Measurements from ENCODE around the gene CAMK4.

GRCh38 chr5:111502956-111503355, 278.8 kb downstream of the CAMK4 start:
- TF ChIP-seq USF1 (CRISPR knock-in tag; IDR thresholded peaks at IDR 0.05): no peak
- no peak for TF ChIP-seq ZNF232 (CRISPR knock-in tag; IDR thresholded peaks at IDR 0.05)
- TF ChIP-seq SP1 (CRISPR knock-in tag; conservative IDR thresholded peaks at IDR 0.05): no peak
- TF ChIP-seq ATF2 (CRISPR knock-in tag; IDR thresholded peaks at IDR 0.05; ENCODE audit: borderline replicate concordance, low read depth): no peak
- no peak for TF ChIP-seq IRF2 (CRISPR knock-in tag; IDR thresholded peaks at IDR 0.05; ENCODE audit: borderline replicate concordance, low read depth)
- no peak for TF ChIP-seq E2F1 (CRISPR knock-in tag; IDR thresholded peaks at IDR 0.05)
- TF ChIP-seq CTCF (IDR thresholded peaks at IDR 0.05): no peak
- no peak for TF ChIP-seq CREB1 (CRISPR knock-in tag; IDR thresholded peaks at IDR 0.05)
- TF ChIP-seq ZNF416 (CRISPR knock-in tag; IDR thresholded peaks at IDR 0.05): no peak
- no peak for TF ChIP-seq GRHL2 (CRISPR knock-in tag; IDR thresholded peaks at IDR 0.05; ENCODE audit: insufficient replicate concordance, severe bottlenecking)
- no peak for TF ChIP-seq E2F4 (CRISPR knock-in tag; IDR thresholded peaks at IDR 0.05; ENCODE audit: borderline replicate concordance, low read depth)
- no peak for TF ChIP-seq ELF4 (CRISPR knock-in tag; IDR thresholded peaks at IDR 0.05; ENCODE audit: low read depth)
- no peak for TF ChIP-seq ATF1 (CRISPR knock-in tag; IDR thresholded peaks at IDR 0.05)
